ENCODE measurements around the gene MYH11.

MYH11 gene

DNA sequence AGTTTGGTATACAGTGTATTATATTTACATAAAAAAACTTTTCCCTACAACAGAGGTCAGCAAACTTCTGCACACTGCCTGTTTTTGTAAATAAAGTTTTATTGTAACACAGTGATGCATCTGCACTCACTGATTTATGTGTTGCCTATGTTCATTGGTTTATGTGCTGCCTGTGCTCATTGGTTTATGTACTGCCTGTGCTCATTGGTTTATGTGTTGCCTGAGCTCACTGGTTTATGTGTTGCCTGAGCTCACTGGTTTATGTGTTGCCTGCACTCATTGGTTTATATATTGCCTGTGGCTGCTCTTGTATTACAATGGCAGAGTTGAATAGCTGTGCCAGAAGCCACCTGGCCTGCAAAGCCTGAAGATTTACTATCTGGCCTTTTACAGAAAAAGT, 81.6 kb downstream of the MYH11 start:
- DNase-seq: no peak

DNA sequence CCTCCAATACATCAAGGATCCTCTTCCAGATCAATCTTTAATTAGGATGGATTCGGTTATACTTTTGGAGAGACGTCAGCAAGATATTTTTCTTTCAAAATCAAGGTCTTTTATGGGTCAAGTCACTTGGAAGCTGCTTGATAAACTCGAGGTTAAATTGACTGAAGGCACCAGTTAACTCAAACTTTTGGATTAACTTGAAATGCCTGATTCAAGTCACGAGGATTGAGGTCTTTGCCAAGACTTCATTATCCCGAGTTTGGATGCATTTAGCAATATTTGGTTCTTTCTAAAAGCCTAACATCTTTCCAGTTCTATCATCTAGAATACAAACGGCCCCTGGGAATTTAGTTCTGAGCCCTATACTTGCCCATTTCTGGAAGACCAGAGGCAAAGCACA, 82.9 kb downstream of the MYH11 start:
- DNase-seq: no peak

DNA sequence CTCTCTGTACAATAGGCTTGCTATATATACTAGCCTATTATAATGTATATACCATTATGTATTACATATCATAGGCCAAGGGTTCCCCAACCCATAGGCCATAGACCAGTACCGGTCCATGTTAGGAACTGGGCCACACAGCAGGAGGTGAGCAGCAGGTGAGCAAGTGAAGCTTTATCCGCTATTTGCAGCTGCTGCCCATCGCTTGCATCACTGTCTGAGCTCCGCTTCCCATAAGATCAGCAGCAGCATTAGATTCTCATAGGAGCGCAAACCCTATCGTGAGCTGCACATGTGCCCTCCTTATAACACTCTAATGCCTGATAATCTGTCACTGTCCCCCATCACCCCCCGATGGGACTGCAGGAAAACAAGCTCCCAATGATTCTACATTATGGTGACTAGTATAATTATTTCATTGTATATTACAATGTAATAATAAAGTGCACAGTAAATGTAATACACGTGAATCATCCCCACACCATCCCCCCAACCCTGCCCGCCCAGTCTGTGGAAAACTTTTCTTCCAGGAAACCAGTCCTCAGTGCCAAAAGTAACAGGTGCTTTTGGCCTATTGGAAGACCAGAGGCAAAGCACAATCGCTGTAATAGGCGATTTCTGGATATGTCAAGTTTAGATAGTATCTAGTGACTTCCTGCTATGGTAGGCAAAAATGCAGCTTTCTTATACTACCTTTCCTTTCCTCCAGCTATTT, 84.1 kb downstream of the MYH11 start:
- no peak for DNase-seq

DNA sequence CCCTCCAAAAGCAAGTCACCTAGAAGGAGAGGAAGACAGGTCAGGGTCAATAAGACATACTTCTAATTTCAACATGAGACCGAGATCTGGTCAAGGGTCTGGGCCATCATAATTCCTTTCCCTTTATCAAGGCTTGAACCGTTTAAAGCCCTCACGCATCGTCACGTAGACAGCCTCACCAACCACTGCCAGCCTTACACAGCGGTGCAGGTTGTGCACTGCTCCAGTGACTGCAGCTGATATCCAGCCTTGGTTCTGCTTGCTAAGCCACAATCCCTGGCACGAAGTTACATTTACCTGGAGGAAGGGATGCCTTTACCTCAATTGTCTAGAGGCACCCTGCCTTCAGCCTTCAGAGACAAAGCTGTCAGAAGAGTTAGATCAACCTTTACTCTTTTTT, 85.1 kb downstream of the MYH11 start:
- no peak for DNase-seq

DNA sequence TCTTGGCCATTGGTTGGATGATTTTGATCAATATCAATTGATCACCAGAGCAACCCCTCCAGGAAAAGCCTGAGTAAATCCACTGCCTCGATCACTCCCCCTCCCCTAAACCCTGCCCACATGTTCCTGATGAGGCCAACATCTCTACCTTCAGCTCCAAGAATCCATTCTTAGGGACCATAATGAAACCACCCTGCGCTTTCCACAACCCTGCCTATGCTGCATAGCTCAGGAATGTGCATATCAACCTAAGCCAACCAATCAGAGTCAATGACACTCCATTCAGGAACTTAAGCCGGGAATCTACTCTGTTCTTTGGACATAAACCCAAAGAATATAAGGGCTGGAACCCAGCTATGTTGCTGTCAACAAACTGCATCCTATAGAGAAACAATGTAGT, 86.3 kb downstream of the MYH11 start:
- no peak for DNase-seq

DNA sequence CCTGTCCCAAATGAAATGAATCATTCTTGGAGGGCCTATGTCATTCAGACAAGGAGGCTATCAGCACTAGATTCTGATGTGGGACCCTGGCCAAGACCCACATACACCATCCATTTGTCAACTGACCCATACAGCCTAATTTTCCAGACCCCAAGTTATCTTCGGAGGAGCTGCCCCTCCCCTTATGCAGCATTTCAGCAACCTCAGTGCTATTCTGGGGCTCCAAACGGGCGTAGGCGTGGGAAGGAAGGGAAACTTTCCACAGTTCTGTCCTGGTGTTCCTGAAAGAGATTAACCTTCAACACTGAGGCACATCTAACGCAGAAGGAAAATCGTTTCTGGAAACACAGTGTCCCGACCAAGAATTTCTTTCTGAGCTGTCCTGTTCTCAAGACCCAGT, 86.7 kb downstream of the MYH11 start:
- DNase-seq: no peak

DNA sequence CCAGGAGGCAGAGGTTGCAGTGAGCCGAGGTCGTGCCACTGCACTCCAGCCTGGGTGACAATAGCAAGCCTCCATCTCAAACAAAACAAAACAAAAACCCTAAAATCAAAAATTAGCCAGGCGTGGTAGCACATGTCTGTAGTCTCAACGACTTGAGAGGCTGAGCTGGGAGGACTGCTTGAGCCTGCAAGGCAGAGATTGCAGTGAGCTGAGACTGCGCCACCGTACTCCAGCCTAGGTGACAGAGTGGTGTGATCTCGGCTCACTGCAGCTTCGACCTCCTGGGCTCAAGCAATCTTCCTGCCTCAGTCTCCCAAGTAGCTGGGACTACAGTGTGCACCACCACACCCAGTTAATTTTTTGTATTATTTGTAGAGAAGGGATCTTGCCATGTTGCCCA, 87.6 kb downstream of the MYH11 start:
- DNase-seq: no peak

DNA sequence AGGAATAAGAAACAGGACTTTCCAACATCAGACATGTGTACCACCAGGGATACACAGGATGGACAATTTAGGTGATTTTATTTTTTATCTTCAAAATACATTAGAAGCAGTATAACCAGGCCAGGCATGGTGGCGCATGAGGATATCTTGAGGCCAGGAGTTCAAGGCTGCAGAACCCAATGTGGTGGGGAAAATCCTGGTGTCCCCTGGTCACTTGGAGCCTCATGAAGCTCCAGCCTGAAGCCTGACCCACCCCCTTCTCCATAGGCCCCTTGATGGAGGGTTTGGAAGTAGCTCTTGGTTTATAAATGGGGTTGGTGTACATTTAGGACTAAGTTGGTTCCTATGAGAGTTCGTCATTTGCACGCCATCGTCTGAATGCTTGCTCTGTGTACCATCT, 88.6 kb downstream of the MYH11 start:
- no peak for DNase-seq

DNA sequence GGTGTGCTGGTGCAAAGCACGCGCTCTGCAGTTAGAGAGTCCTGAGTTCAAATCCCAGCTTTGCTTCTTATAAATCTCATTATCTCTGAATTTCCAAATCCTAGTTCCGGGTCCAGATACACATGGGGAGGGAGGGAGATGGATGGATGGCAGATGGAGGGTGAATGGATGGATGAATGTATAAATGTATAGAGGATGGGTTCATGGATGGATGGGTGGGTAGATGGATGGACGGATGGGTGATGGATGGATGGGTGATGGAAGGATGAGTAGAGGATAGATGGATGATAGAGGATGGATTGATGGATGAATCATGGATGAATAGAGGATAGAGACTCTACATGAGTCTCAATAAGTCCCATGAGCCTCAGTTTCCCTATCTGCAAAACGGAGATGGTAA, 89.9 kb downstream of the MYH11 start:
- DNase-seq: no peak

DNA sequence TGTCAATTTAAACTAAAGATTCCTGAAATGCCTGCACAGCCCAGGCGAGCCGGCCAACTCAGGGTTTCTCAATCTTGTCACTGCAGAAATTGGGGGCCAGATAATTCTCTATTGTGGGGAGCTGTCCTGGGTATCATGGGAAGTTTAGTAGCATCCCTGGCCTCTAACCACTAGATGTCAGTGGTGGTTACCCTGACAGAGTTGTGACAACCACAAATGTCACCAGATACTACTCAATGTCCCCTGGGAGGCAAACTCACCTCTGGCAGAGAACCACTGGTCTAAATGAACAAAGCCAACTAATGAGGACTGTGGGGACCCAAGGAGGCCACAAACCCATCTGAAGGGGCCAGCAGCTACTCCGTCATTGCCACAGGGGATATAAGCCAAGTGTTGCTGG, 90.9 kb downstream of the MYH11 start:
- DNase-seq: peak; percentile 34

DNA sequence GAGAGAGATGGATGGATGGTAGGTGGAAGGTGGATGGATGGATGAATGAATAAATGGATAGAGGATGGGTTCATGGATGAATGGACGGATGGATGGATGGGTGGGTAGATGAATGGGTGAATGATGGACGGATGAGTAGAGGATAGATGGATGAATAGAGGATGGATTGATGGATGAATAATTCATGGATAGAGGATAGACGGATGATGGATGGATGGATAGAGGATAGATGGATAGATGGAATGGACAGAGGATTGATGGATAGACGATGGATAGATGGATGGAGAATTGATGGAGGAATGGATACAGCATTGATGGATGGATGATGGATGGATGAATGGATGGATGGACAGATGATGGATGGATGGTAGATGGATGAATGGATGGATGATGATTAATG, 91.7 kb downstream of the MYH11 start:
- DNase-seq: no peak

DNA sequence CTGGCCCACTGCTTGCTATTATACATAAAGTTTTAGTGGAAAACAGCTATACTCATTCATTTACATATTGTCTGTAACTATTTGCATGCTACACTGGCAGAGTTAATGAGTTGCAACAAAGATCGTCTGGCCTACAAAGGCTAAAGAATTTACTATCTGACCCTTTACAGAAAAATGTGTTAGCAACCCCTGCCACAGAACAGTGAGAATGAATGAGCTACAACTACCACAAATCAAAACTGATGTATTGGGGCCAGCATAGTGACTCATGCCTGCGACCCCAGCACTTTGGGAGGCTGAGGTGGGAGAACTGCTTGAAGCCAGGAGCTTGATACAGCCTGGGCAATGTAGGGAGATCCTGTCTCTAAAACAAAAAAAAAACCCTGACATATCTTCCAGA, 92.7 kb downstream of the MYH11 start:
- no peak for DNase-seq

DNA sequence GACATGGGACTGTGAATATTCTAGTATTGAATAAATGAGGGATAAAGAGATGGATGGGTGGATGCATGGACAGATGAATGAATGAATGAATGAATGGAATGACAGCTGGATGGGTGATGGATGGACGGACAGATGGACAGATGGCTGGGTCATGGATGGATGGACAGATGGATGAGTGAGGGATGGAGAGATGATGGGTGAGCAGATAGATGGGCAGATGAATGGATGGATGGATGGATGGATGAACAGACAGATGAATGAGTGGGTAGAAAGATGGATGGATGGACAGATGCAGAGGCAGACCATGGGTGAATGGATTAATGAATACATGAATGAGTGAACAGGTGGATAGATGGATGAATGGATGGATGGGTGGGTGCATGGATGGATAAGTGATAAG, 96.7 kb downstream of the MYH11 start:
- no peak for DNase-seq

DNA sequence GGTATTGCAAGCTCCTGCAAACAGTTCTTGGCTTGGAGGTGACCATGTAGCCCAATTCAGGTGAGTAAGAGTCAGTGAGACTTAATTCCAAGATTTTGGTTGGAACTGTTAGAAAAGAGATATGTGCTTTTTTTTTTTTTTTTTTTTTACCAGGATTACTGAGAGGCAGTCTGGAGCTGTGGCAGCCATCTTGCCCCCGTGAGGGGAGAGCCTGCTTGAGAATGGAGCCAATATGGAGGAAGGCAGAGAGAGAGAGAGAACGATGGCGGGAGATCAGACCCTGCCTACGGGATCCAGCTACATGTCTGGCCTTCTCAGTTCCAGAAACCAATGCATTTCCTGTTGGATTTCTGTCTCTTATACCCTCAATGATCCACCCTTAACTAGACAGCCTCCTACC, 97.8 kb downstream of the MYH11 start:
- DNase-seq: no peak

DNA sequence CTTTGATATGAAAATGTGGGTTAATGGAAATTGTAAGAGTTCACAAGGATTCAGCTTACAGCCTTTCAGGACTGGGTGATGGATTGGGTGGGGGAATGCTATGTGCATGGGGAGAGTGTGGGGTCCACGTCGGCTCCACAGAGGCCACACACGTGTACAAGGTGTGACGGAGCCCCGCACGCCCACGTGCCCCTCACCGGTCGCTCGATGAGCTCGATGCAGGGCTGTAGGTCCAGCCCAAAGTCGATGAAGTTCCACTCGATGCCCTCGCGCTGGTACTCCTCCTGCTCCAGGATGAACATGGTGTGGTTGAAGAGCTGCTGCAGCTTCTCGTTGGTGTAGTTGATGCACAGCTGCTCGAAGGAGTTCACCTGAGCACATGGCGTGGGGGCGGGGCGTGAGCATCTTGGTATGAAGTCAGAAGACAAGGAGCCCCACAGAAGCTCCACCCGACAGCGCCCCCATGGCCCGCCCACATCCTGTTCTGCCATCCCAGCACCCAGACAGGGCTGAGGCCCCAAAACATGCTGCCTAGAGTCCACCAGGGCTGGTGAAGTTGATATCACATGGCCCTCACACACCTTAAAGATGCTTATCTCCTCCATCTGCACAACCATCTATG, 99.1 kb downstream of the MYH11 start:
- peak; percentile 34 for DNase-seq

DNA sequence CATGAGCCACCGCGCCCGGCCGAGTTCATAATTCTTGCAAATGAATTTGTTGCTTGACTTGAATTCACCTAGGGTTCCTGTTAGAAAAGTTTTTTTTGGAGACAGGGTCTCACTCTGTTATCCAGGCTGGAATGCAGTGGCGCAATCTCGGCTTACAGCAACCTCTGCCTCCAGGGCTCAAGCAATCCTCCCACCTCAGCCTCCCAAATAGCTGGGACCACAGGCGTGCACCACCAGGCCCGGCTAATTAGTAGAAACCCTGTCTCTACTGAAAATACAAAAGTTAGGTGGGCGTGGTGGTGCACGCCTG, 99.8 kb downstream of the MYH11 start:
- DNase-seq: no peak

DNA sequence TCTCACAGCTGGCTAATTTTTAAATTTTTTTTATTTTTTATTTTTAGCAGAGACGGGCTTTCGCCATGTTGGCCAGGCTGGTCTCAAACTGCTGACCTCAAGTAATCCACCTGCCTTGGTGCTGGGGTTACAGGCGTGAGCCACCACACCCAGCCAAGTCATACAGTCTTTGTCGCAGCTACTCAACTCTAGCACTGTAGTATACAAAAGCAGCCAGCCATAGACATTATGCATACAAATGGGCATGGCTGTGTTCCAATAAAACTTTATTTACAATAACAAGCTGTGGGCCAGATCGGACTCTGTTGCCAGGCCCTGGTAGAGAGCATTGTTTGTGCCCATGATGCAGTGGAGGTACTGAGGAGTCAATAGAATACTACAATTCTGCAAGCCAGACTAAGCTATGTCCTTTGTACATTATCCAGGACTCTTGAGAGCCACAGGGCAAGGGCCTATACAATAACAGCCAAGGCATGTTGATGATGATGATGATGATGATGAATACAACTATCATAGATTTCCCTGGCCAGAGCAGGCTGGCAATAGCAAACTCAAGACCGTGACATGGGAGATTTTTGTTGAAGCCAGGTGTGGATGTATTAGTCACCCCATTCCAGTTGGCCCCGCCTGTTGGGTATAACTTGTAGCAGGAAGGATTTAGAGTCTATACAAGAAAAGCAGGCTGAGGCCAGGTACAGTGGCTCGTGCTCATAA, 101.8 kb downstream of the MYH11 start:
- DNase-seq: no peak

DNA sequence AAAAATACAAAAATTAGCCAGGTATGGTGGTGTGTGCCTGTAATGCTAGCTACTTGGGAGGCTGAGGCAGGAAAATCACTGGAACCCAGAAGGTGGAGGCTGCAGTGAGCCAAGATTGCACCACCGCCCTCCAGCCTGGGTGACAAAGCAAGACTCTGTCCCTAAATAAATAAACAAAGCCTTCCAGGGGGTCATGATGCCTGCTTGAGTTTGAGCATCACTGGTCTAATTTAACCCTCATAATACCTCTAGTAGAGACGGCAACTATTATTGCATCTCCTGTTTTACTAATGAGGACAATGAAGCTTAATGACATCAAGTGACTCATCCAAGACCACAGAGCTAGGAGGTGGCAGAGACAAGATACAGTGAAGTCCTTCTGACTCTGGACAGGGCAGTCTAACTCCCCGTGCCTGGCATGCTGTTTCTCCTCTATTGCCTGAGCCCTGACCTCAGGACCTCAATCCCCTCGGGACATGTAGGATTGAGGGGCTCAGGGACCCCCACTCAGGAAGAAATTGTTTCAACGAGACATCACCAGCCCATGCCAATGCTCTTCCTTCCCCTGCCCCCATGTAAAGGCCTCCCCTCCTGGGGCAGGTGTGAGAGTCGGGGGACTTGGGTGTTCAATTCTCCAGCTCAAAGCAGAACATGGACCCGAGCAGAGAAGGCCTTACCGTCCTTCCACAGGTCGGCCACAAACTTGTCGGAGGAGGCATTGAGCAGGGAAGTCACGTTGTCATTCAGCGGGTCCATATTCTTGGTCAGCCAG, 103.9 kb downstream of the MYH11 start:
- no peak for DNase-seq

DNA sequence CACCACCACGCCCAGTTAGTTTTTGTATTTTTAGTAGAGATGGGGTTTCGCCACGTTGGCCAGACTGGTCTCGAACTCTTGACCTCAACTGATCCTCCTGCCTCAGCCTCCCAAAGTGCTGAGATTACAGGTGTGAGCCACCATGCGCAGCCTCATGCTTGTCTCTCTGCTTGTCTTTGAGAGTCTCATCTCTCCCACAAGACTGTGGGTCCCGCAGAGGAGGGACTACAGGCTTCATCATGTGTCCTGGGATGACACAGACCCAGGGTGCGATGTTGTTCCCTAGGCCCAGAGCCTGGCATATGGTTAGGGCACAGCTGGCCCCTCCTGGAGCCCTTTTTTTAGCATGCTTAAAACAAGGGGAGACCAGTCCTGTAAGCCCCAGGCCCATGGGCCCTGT, 104.9 kb downstream of the MYH11 start:
- no peak for DNase-seq

DNA sequence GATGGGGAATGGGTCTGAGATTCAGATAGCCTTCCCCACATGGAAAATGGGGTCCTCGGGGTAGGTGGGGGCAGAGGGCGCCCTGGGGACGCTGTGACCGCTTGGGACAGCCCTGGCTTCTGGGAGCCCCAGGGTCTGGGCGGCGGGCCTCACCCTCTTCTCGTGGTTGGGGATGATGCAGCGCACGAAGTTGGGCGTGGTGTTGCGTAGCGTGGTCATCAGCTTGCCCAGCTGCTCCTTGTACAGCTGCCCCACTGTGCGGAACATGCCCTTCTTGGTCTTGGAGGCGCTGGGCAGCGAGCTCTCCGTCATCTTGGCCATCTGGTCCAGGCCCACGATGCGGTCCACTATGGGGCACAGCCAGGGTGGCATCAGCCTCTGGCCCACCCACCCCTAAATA, 106.8 kb downstream of the MYH11 start:
- DNase-seq: no peak

DNA sequence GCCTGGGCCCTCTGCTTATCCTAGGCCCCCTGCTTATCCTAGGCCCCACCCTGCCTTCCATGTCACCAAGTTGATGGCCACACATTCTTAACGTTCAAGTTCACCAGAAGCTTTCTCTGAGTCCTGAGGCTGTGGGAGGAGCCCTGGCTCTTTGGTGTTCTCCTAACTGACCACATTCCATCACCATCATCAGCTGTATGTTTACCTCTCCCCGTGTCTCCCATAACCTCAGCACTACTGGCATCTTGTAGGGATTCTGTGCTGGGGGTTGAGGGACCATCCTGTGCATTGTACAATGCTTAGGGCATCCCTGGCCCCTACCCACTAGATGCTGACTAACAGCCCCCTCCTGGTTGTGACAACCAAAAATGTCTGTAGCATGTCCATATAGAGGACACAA, 107.5 kb downstream of the MYH11 start:
- no peak for DNase-seq

DNA sequence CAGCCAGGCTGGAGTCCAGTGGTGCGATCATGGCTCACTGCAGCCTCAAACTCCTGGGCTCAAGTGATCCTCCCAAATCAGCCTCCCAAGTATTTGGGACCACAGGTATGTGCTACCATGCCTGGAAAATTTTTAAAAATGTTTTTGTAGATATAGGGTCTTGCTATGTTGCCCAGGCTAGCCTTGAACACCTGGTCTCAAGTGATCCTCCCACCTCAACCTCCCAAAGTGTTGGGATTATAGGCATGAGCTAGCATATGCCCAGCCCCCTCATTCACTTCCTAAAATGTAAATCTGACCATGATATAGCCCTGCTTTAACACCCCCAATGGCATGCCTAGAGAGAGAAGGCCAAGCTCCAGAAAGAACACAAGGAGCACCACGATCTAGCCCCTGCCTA, 108.2 kb downstream of the MYH11 start:
- DNase-seq: no peak

DNA sequence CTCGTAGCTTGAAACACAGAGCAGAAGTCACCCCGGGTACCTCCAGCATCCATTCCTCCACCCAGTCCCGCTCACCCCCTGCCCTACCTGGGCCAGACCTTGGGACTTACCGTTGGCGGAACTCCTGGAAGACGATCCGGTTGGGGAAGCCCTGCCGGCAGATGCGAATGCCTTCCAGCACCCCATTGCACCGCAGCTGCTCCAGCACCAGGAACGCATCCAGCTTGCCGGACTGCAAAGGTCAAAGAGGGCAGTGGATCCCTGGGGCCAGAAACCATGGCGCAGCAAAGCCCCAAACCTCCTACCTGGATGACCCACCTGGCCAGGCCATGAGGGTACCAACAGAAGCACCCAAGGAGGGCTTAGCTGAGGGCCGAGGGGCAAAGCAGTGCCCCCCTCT, 108.9 kb downstream of the MYH11 start:
- no peak for DNase-seq

DNA sequence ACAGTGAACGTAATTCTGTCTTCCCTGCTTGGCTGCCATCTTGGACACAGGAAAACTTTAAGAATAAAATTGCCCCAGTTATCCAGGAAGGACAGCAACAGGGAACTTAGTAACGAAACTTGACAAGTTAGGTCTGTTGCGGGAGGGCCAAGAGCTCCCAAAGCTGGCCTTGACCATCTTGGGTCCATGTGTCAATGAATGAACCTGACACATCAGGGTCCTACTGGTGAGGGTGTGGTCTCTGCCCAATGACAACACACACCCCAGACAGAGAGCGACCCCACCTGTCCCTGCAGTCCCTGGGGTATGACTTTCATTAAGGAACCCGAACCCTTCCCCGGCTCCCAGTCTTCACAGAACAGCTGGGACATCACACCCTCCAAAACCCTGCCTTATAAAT, 110.5 kb downstream of the MYH11 start:
- no peak for DNase-seq
